ENCODE results near the gene C10orf53. TPM values are rescaled to one million over a fixed set of nuclear protein-coding genes. Genes with fewer than 3 reads are reported as not detected.

Gene C10orf53
- total and polyA plus RNA-seq, 5 experiments from 2014 or later, result not detected

- Mint-ChIP-seq H3K27me3 (peaks cover 6 to 43% (median 26%) of the 10 kb centered on the region in 5 donors), H3K27ac (no peak overlapping the region), H3K4me1 (peaks cover 6 to 15% (median 7%) of the 10 kb centered on the region in 4 donors), H3K9me3 (no peaks in the 10 kb centered on the region), H3K4me3 (no peak overlapping the region), H3K36me3 (no peaks in the 10 kb centered on the region)
- POLR2A ChIA-PET, result no interaction called here
- ATAC-seq (no peak), DNase-seq (peak in 1 of 10 donors; percentile 8)
Measured at GRCh38 chr10:49647985-49648795, 31.3 kb upstream of the C10orf53 start.

GRCh38 chr10:49649294-49649693 is 30.2 kb upstream of the C10orf53 start:
- Mint-ChIP-seq H3K4me3 (peak overlapping the region in 3 of 10 donors; percentile 12 to 38 (median 24)), H3K36me3 (no peaks in the 10 kb centered on the region), H3K27me3 (peaks cover 5 to 33% (median 17%) of the 10 kb centered on the region in 5 donors), H3K9me3 (no peaks in the 10 kb centered on the region), H3K4me1 (peaks cover 6 to 15% (median 7%) of the 10 kb centered on the region in 4 donors), H3K27ac (peak overlapping the region in 1 of 10 donors; percentile 43)
- ATAC-seq (peak in 1 of 2 donors; percentile 53), DNase-seq (peak in 3 of 10 donors; percentile 11 to 22 (median 16))
- POLR2A ChIA-PET, result no interaction called here

GRCh38 chr10:49649936-49650723 is 29.3 kb upstream of the C10orf53 start:
- Mint-ChIP-seq H3K27me3 (peaks cover 5 to 27% (median 10%) of the 10 kb centered on the region in 5 donors), H3K4me1 (peaks cover 6 to 15% (median 7%) of the 10 kb centered on the region in 4 donors), H3K4me3 (peak overlapping the region in 2 of 10 donors; percentile 23 to 38), H3K9me3 (no peaks in the 10 kb centered on the region), H3K36me3 (no peaks in the 10 kb centered on the region), H3K27ac (peak overlapping the region in 3 of 10 donors; percentile 3 to 43 (median 37))
- POLR2A ChIA-PET, result no interaction called here
- no peak for DNase-seq
- no peak for ATAC-seq

- Mint-ChIP-seq H3K4me3 (no peak overlapping the region), H3K9me3 (no peaks in the 10 kb centered on the region), H3K4me1 (peaks cover 6 to 15% (median 7%) of the 10 kb centered on the region in 4 donors), H3K27me3 (peaks cover 5 to 27% (median 6%) of the 10 kb centered on the region in 5 donors), H3K27ac (peak overlapping the region in 1 of 10 donors; percentile 37), H3K36me3 (no peaks in the 10 kb centered on the region)
- peak in 1 of 10 donors; percentile 13 for DNase-seq
- POLR2A ChIA-PET, result no interaction called here
- ATAC-seq, result no peak
Measured at GRCh38 chr10:49650724-49651034, 28.8 kb upstream of the C10orf53 start.

- Mint-ChIP-seq H3K36me3 (no peaks in the 10 kb centered on the region), H3K27me3 (peaks cover 5 to 30% (median 6%) of the 10 kb centered on the region in 5 donors), H3K4me1 (peaks cover 6 to 15% (median 7%) of the 10 kb centered on the region in 4 donors), H3K27ac (no peak overlapping the region), H3K4me3 (no peak overlapping the region), H3K9me3 (peaks cover 0 to under 1% (median 0%) of the 10 kb centered on the region in 9 donors)
- DNase-seq (peak in 1 of 10 donors; percentile 1), ATAC-seq (no peak)
- POLR2A ChIA-PET, result no interaction called here
Measured at GRCh38 chr10:49651039-49651835, 28.2 kb upstream of the C10orf53 start.

- Mint-ChIP-seq H3K27ac (no peak overlapping the region), H3K9me3 (peaks cover 0 to 7% (median 0%) of the 10 kb centered on the region in 9 donors), H3K36me3 (no peaks in the 10 kb centered on the region), H3K4me1 (peaks cover 6 to 15% (median 7%) of the 10 kb centered on the region in 4 donors), H3K4me3 (no peak overlapping the region), H3K27me3 (peaks cover 5 to 37% (median 12%) of the 10 kb centered on the region in 5 donors)
- POLR2A ChIA-PET, result no interaction called here
- DNase-seq, result peak in 1 of 10 donors; percentile 3
- no peak for ATAC-seq
Measured at GRCh38 chr10:49651917-49652316, 27.5 kb upstream of the C10orf53 start.

GRCh38 chr10:49652421-49653272 is 26.8 kb upstream of the C10orf53 start:
- DNase-seq, result no peak
- Mint-ChIP-seq H3K4me1 (peaks cover 5 to 15% (median 7%) of the 10 kb centered on the region in 4 donors), H3K4me3 (no peak overlapping the region), H3K36me3 (no peaks in the 10 kb centered on the region), H3K27me3 (peaks cover 5 to 39% (median 11%) of the 10 kb centered on the region in 5 donors), H3K27ac (no peak overlapping the region), H3K9me3 (peaks cover 0 to 9% (median 3%) of the 10 kb centered on the region in 9 donors)
- POLR2A ChIA-PET, result no interaction called here
- ATAC-seq, result no peak

GRCh38 chr10:49653273-49653929 is 26.1 kb upstream of the C10orf53 start:
- peaks cover 4 to 13% (median 7%) of the 10 kb centered on the region in 4 donors for H3K4me1 Mint-ChIP-seq
- no peak overlapping the region for H3K27ac Mint-ChIP-seq
- peaks cover 5 to 39% (median 10%) of the 10 kb centered on the region in 5 donors for H3K27me3 Mint-ChIP-seq
- H3K9me3 Mint-ChIP-seq, result peaks cover 0 to 10% (median 5%) of the 10 kb centered on the region in 9 donors
- ATAC-seq (no peak), DNase-seq (no peak)
- no peaks in the 10 kb centered on the region for H3K36me3 Mint-ChIP-seq
- no peak overlapping the region for H3K4me3 Mint-ChIP-seq
- POLR2A ChIA-PET, result no interaction called here

GRCh38 chr10:49654036-49654693 is 25.3 kb upstream of the C10orf53 start:
- H3K27ac Mint-ChIP-seq, result no peak overlapping the region
- peak in 1 of 10 donors; percentile 10 for DNase-seq

GRCh38 chr10:49655099-49655498 is 24.4 kb upstream of the C10orf53 start:
- Mint-ChIP-seq H3K27me3 (peaks cover 2 to 39% (median 10%) of the 10 kb centered on the region in 5 donors), H3K9me3 (peaks cover 4 to 26% (median 18%) of the 10 kb centered on the region in 9 donors), H3K4me1 (peaks cover 0 to 5% (median 2%) of the 10 kb centered on the region in 4 donors)

More at GRCh38 chr10:49654036-49654693, 25.3 kb upstream of the C10orf53 start:
- no peak for ATAC-seq
- Mint-ChIP-seq H3K4me3 (no peak overlapping the region), H3K4me1 (peaks cover 4 to 11% (median 6%) of the 10 kb centered on the region in 4 donors), H3K27me3 (peaks cover 2 to 39% (median 10%) of the 10 kb centered on the region in 5 donors), H3K9me3 (peaks cover 4 to 18% (median 11%) of the 10 kb centered on the region in 9 donors), H3K36me3 (peaks cover 0 to 6% (median 3%) of the 10 kb centered on the region in 3 donors)
- POLR2A ChIA-PET, result no interaction called here

More at GRCh38 chr10:49655099-49655498, 24.4 kb upstream of the C10orf53 start:
- Mint-ChIP-seq H3K36me3 (peaks cover 0 to 13% (median 3%) of the 10 kb centered on the region in 3 donors), H3K27ac (no peak overlapping the region), H3K4me3 (no peak overlapping the region)
- POLR2A ChIA-PET, result no interaction called here
- ATAC-seq (no peak), DNase-seq (no peak)

Measured in naive thymus-derived CD8-positive, alpha-beta T cell (primary cell).